Measurements from ENCODE around the gene ZNF718. TPM values are rescaled to one million over a fixed set of nuclear protein-coding genes. Genes with fewer than 3 reads are reported as not detected.
"Not testable (repeated sequence)": the region's sequence is repeated elsewhere in the genome, so short reads cannot be mapped to it uniquely, and the experiment has no call there.

ZNF718 gene
- total RNA-seq, 5 donors from 2014 or later (not counting 1 experiment from before 2014, with no cell fraction given) = 6.6 to 10.3 (median 8.6) TPM

- Histone ChIP-seq H3K36me3 (ENCODE audit: control insufficient read depth in 2 of 2, extremely low read depth in 1 of 2, insufficient read depth in 1 of 2, low read length in 1 of 2) (peaks cover 0 to 4% of the 10 kb centered on the region in 2 donors), H3K9me3 (peaks cover 4% of the 10 kb centered on the region), H3K27me3 (replicated peaks in 1 of 2; ENCODE audit: control insufficient read depth in 2 of 2, extremely low read depth in 1 of 2, insufficient read depth in 2 of 2, low read length in 1 of 2) (peaks cover 0 to 2% of the 10 kb centered on the region in 2 experiments), H3K4me1 (ENCODE audit: control insufficient read depth in 1 of 2, extremely low read depth in 1 of 2, insufficient read depth in 2 of 2, low read length in 2 of 2) (peaks cover 0 to 40% of the 10 kb centered on the region in 2 experiments), H3K4me3 (ENCODE audit: control insufficient read depth in 1 of 2, extremely low read depth in 1 of 2, low read length in 1 of 2) (peak overlapping the region in 1 of 2 donors; percentile 0), H3K27ac (ENCODE audit: low read length) (peak overlapping the region; percentile 73)
- ATAC-seq (replicated peaks in 1 of 4) (peak in 1 of 4 experiments; percentile 13), DNase-seq (peak in 29 of 35 experiments; percentile 5 to 71 (median 37))
- 0% methylated on average over 3 of the region's 7 CpGs for WGBS (ENCODE audit: insufficient coverage)
- Mint-ChIP-seq H3K9me3 (peaks cover 7 to 37% (median 19%) of the 10 kb centered on the region in 3 donors), H3K4me1 (peaks cover 37 to 42% (median 40%) of the 10 kb centered on the region in 3 donors), H3K36me3 (peaks cover 22% of the 10 kb centered on the region), H3K4me3 (peak overlapping the region; percentile 35 to 75 (median 51)), H3K27ac (peak overlapping the region; percentile 76 to 82), H3K27me3 (no peaks in the 10 kb centered on the region)
- CTCF ChIA-PET = interaction anchor here in 1 of 2 donors (0.6 kb wide), 1 partner anchor 369 kb away, joined by 3 read pairs; no protein-coding TSS in a partner anchor
- POLR2A ChIA-PET = no interaction called here
These were observed 2.8 kb upstream of the ZNF718 start for GRCh38 chr4:121408-122084.

GRCh38 chr4:123922-124274 lies 403 bp upstream of the ZNF718 start:
- H3K27me3 Mint-ChIP-seq; H3K27me3 ChIP-seq (replicated peaks in 1 of 2; ENCODE audit: control insufficient read depth in 2 of 2, extremely low read depth in 1 of 2, insufficient read depth in 2 of 2, low read length in 1 of 2); ATAC-seq (replicated peaks in 1 of 4); POLR2A ChIA-PET: not testable (repeated sequence)
- peak in 1 of 35 experiments; percentile 2 for DNase-seq
- Mint-ChIP-seq H3K9me3 (peaks cover 3 to 32% (median 12%) of the 10 kb centered on the region in 3 donors), H3K4me3 (peak overlapping the region; percentile 97 to 99 (median 98)), H3K4me1 (peaks cover 37 to 41% (median 40%) of the 10 kb centered on the region in 3 donors), H3K27ac (peak overlapping the region; percentile 94 to 99), H3K36me3 (peaks cover 29% of the 10 kb centered on the region)
- Histone ChIP-seq H3K27ac (ENCODE audit: low read length) (peak overlapping the region; percentile 88), H3K4me3 (ENCODE audit: control insufficient read depth in 1 of 2, extremely low read depth in 1 of 2, low read length in 1 of 2) (peak overlapping the region; percentile 88 to 94), H3K36me3 (ENCODE audit: control insufficient read depth in 2 of 2, extremely low read depth in 1 of 2, insufficient read depth in 1 of 2, low read length in 1 of 2) (peaks cover 4 to 22% of the 10 kb centered on the region in 2 donors), H3K9me3 (peaks cover 13% of the 10 kb centered on the region), H3K4me1 (ENCODE audit: control insufficient read depth in 1 of 2, extremely low read depth in 1 of 2, insufficient read depth in 2 of 2, low read length in 2 of 2) (peaks cover 0 to 40% of the 10 kb centered on the region in 2 experiments)
- CTCF ChIA-PET = interaction anchor here in 1 of 2 donors (0.8 to 1.4 kb wide), 2 partner anchors 118 to 350 kb away, joined by 3 to 4 read pairs; no protein-coding TSS in a partner anchor
- WGBS (ENCODE audit: insufficient coverage) = 84% methylated on average over 5 of the region's 10 CpGs

- ChIA-PET POLR2A (no interaction called here), CTCF (interaction anchor here in 1 of 2 donors (1.4 kb wide), 1 partner anchor 348 kb away, joined by 3 read pairs; no protein-coding TSS in a partner anchor)
- WGBS (ENCODE audit: insufficient coverage) = 12% methylated on average over 23 of the region's 30 CpGs
- Histone ChIP-seq H3K27me3 (replicated peaks in 1 of 2; ENCODE audit: control insufficient read depth in 2 of 2, extremely low read depth in 1 of 2, insufficient read depth in 2 of 2, low read length in 1 of 2) (no peaks in the 10 kb centered on the region), H3K4me3 (ENCODE audit: control insufficient read depth in 1 of 2, extremely low read depth in 1 of 2, low read length in 1 of 2) (peak overlapping the region; percentile 88 to 94), H3K4me1 (ENCODE audit: control insufficient read depth in 1 of 2, extremely low read depth in 1 of 2, insufficient read depth in 2 of 2, low read length in 2 of 2) (peaks cover 0 to 39% of the 10 kb centered on the region in 2 experiments), H3K36me3 (ENCODE audit: control insufficient read depth in 2 of 2, extremely low read depth in 1 of 2, insufficient read depth in 1 of 2, low read length in 1 of 2) (peaks cover 4 to 25% of the 10 kb centered on the region in 2 donors), H3K27ac (ENCODE audit: low read length) (peak overlapping the region; percentile 88), H3K9me3 (peaks cover 19% of the 10 kb centered on the region)
- Mint-ChIP-seq H3K36me3 (peaks cover 32% of the 10 kb centered on the region), H3K4me1 (peaks cover 37 to 40% (median 39%) of the 10 kb centered on the region in 3 donors), H3K4me3 (peak overlapping the region; percentile 97 to 99 (median 98)), H3K9me3 (peaks cover 3 to 33% (median 12%) of the 10 kb centered on the region in 3 donors), H3K27ac (peak overlapping the region; percentile 94 to 99), H3K27me3 (no peaks in the 10 kb centered on the region)
- DNase-seq (peak in 14 of 35 experiments; percentile 11 to 53 (median 30)), ATAC-seq (replicated peaks in 1 of 4) (peak; percentile 9 to 21 (median 16))
These were observed 930 bp downstream of the ZNF718 start for GRCh38 chr4:125091-125771.

- H3K4me1 ChIP-seq (ENCODE audit: control insufficient read depth in 1 of 2, extremely low read depth in 1 of 2, insufficient read depth in 2 of 2, low read length in 2 of 2) = peaks cover 0 to 33% of the 10 kb centered on the region in 2 experiments
- peak overlapping the region; percentile 88 to 94 for H3K4me3 ChIP-seq (ENCODE audit: control insufficient read depth in 1 of 2, extremely low read depth in 1 of 2, low read length in 1 of 2)
- 60% methylated on average over 3 of the region's 5 CpGs for WGBS (ENCODE audit: insufficient coverage)
- Mint-ChIP-seq H3K36me3 (peaks cover 32% of the 10 kb centered on the region), H3K9me3 (peaks cover 3 to 31% (median 12%) of the 10 kb centered on the region in 3 donors), H3K27me3 (no peaks in the 10 kb centered on the region), H3K4me1 (peaks cover 34 to 36% (median 34%) of the 10 kb centered on the region in 3 donors), H3K27ac (peak overlapping the region; percentile 94 to 99), H3K4me3 (peak overlapping the region; percentile 97 to 99 (median 98))
- peaks cover 21% of the 10 kb centered on the region for H3K9me3 ChIP-seq
- ChIA-PET POLR2A (no interaction called here), CTCF (no interaction called here)
- H3K36me3 ChIP-seq (ENCODE audit: control insufficient read depth in 2 of 2, extremely low read depth in 1 of 2, insufficient read depth in 1 of 2, low read length in 1 of 2) = peaks cover 4 to 25% of the 10 kb centered on the region in 2 donors
- DNase-seq (no peak), ATAC-seq (replicated peaks in 1 of 4) (no peak)
- no peaks in the 10 kb centered on the region for H3K27me3 ChIP-seq (replicated peaks in 1 of 2; ENCODE audit: control insufficient read depth in 2 of 2, extremely low read depth in 1 of 2, insufficient read depth in 2 of 2, low read length in 1 of 2)
- H3K27ac ChIP-seq (ENCODE audit: low read length) = peak overlapping the region; percentile 16
These were observed 1.5 kb downstream of the ZNF718 start for GRCh38 chr4:125833-126232.

- WGBS (ENCODE audit: insufficient coverage) = no CpG with 5 or more reads among the region's 1 CpG
- peaks cover 27% of the 10 kb centered on the region for H3K9me3 ChIP-seq
These were observed 8.2 kb downstream of the ZNF718 start for GRCh38 chr4:132483-132882.

GRCh38 chr4:138935-139334 lies 14.6 kb downstream of the ZNF718 start:
- H3K36me3 Mint-ChIP-seq = peaks cover 87% of the 10 kb centered on the region
- no peak overlapping the region for H3K4me3 Mint-ChIP-seq
- POLR2A ChIA-PET = no interaction called here
- peaks cover 29% of the 10 kb centered on the region for H3K9me3 ChIP-seq
- H3K27ac Mint-ChIP-seq = no peak overlapping the region
- no peak for ATAC-seq (replicated peaks in 1 of 4)
- CTCF ChIA-PET = no interaction called here
- H3K4me3 ChIP-seq (ENCODE audit: control insufficient read depth in 1 of 2, extremely low read depth in 1 of 2, low read length in 1 of 2) = no peak overlapping the region
- WGBS (ENCODE audit: insufficient coverage) = 100% methylated on average over 1 of the region's 3 CpGs
- H3K27me3 Mint-ChIP-seq = no peaks in the 10 kb centered on the region
- H3K4me1 ChIP-seq (ENCODE audit: control insufficient read depth in 1 of 2, extremely low read depth in 1 of 2, insufficient read depth in 2 of 2, low read length in 2 of 2) = no peaks in the 10 kb centered on the region
- peaks cover 6 to 26% (median 17%) of the 10 kb centered on the region in 3 donors for H3K4me1 Mint-ChIP-seq
- H3K27ac ChIP-seq (ENCODE audit: low read length) = no peak overlapping the region
- no peak for DNase-seq
- no peaks in the 10 kb centered on the region for H3K27me3 ChIP-seq (replicated peaks in 1 of 2; ENCODE audit: control insufficient read depth in 2 of 2, extremely low read depth in 1 of 2, insufficient read depth in 2 of 2, low read length in 1 of 2)
- H3K36me3 ChIP-seq (ENCODE audit: control insufficient read depth in 2 of 2, extremely low read depth in 1 of 2, insufficient read depth in 1 of 2, low read length in 1 of 2) = peaks cover 19 to 54% of the 10 kb centered on the region in 2 donors
- peaks cover 15 to 63% (median 63%) of the 10 kb centered on the region in 3 donors for H3K9me3 Mint-ChIP-seq

More at GRCh38 chr4:132483-132882, 8.2 kb downstream of the ZNF718 start:
- ATAC-seq (replicated peaks in 1 of 4) (no peak), DNase-seq (no peak)
- Mint-ChIP-seq H3K27me3 (no peaks in the 10 kb centered on the region), H3K4me3 (no peak overlapping the region), H3K36me3 (peaks cover 51% of the 10 kb centered on the region), H3K9me3 (peaks cover 0 to 27% (median 19%) of the 10 kb centered on the region in 3 donors), H3K4me1 (peaks cover 6 to 17% (median 10%) of the 10 kb centered on the region in 3 donors), H3K27ac (no peak overlapping the region)
- Histone ChIP-seq H3K36me3 (ENCODE audit: control insufficient read depth in 2 of 2, extremely low read depth in 1 of 2, insufficient read depth in 1 of 2, low read length in 1 of 2) (peaks cover 11 to 57% of the 10 kb centered on the region in 2 donors), H3K27me3 (replicated peaks in 1 of 2; ENCODE audit: control insufficient read depth in 2 of 2, extremely low read depth in 1 of 2, insufficient read depth in 2 of 2, low read length in 1 of 2) (no peaks in the 10 kb centered on the region), H3K27ac (ENCODE audit: low read length) (no peak overlapping the region), H3K4me1 (ENCODE audit: control insufficient read depth in 1 of 2, extremely low read depth in 1 of 2, insufficient read depth in 2 of 2, low read length in 2 of 2) (no peaks in the 10 kb centered on the region), H3K4me3 (ENCODE audit: control insufficient read depth in 1 of 2, extremely low read depth in 1 of 2, low read length in 1 of 2) (no peak overlapping the region)
- CTCF ChIA-PET = no interaction called here
- POLR2A ChIA-PET = no interaction called here

Data from T-cell (primary cell).